K562 (cell line): ENCODE data around the gene OXNAD1. TPM values are rescaled to one million over a fixed set of nuclear protein-coding genes. Genes with fewer than 3 reads are reported as not detected.

Experiments used
- DPF2 ChIP-seq: fragments of 450-650 bp; IDR thresholded peaks from 2 replicates; pipeline ENCODE4 v1.6.1; 2016
- GTF2F1 ChIP-seq: IDR thresholded peaks from 2 replicates; pipeline ENCODE4 v1.6.1; 2011; ENCODE audit warnings: low read depth, low read length, improper control_type of control experiment
- ILK ChIP-seq: fragments of 450-650 bp; IDR thresholded peaks from 2 replicates; pipeline ENCODE4 v1.6.1; 2016; ENCODE audit warnings: missing genetic modification characterization, low read depth, mild to moderate bottlenecking, missing compliant biosample characterization, moderate library complexity, borderline replicate concordance
- JUND ChIP-seq, 2 experiments: IDR thresholded peaks; 2 replicates in 1 of 2; 3 replicates in 1 of 2; pipeline ENCODE4 v1.6.1; 2011; ENCODE audit warnings: borderline replicate concordance in 2 of 2, low read depth in 2 of 2, low read length in 2 of 2, improper control_type of control experiment in 1 of 2, missing biosample characterization in 1 of 2, missing genetic modification characterization in 1 of 2, missing genetic modification reagents in 1 of 2
- MTA3 ChIP-seq: fragments of 450-650 bp; formaldehyde crosslinking; IDR thresholded peaks from 2 replicates; pipeline ENCODE4 v1.6.1; 2017; ENCODE audit warnings: mild to moderate bottlenecking, borderline replicate concordance
- NRF1 ChIP-seq, 2 experiments: fragments of 450-650 bp; IDR thresholded peaks in 1 of 2; conservative IDR thresholded peaks in 1 of 2; 2 replicates each; pipeline ENCODE4 v1.6.1; 2014; ENCODE audit warnings: mild to moderate bottlenecking in 2 of 2
- OTX1 ChIP-seq: fragments of 450-650 bp; formaldehyde crosslinking; IDR thresholded peaks from 2 replicates; pipeline ENCODE4 v1.4.0; 2022; ENCODE audit warnings: mild to moderate bottlenecking
- RCOR1 ChIP-seq, 2 experiments: IDR thresholded peaks; 2 replicates each; pipeline ENCODE4 v1.6.1; 2012; ENCODE audit warnings: low read depth in 2 of 2, low read length in 2 of 2, borderline replicate concordance in 1 of 2, improper control_type of control experiment in 1 of 2
- SNIP1 ChIP-seq: fragments of 450-650 bp; IDR thresholded peaks from 2 replicates; pipeline ENCODE4 v1.7.1; 2017; ENCODE audit warnings: low read depth, mild to moderate bottlenecking
- TARDBP ChIP-seq: fragments of 450-650 bp; IDR thresholded peaks from 2 replicates; pipeline ENCODE4 v1.6.1; 2016
- TCF7 ChIP-seq: sonication (generic); IDR thresholded peaks from 2 replicates; pipeline ENCODE4 v1.6.1; 2016; ENCODE audit warnings: antibody characterized with exemption, borderline replicate concordance
- ZC3H8 ChIP-seq: fragments of 450-650 bp; IDR thresholded peaks from 2 replicates; pipeline ENCODE4 v1.6.1; 2017
- ZNF778 ChIP-seq: fragments of 450-650 bp; formaldehyde crosslinking; IDR thresholded peaks from 2 replicates; pipeline ENCODE4 v1.4.0; 2020; ENCODE audit warnings: mild to moderate bottlenecking, moderate library complexity
- polyA plus RNA-seq, 8 experiments: library from polyadenylated mRNA; depleted of rRNA in 4 of 8; stranded (reverse) in 5 of 8; unstranded in 3 of 8; fragments of >200 nt; fragmentation: Nextera tagmentation in 2 of 8; fragmentation: Illumina TruSeq in 1 of 8; extraction: Ambion mirVana in 2 of 8; extraction: Trizol in 1 of 8; gene quantifications; 2 replicates each; pipeline versions ENCODE4 v1.2.1 to v1.2.3, GENCODE V29; 2011 to 2014; ENCODE audit warnings: inconsistent platforms in 1 of 8, missing spikeins in 1 of 8
- total RNA-seq, 7 experiments: library from RNA; depleted of rRNA in 6 of 7; stranded (reverse); fragments of >200 nt in 6 of 7; fragmentation: Illumina TruSeq in 2 of 7; extraction: Trizol in 2 of 7; gene quantifications; 2 replicates each; pipeline versions ENCODE4 v1.2.1 to v1.2.3, GENCODE V29; 2011 to 2021; ENCODE audit warnings: low replicate concordance in 1 of 7
- TF ChIP-seq, protein P1 (sequence below): sonication (generic); formaldehyde crosslinking; IDR thresholded peaks from 2 replicates; pipeline ENCODE4 v1.8.0; 2023; ENCODE audit warnings: mild to moderate bottlenecking, missing genetic modification reagents
- TF ChIP-seq, protein P2 (sequence below): fragments of 450-650 bp; IDR thresholded peaks from 2 replicates; pipeline ENCODE4 v1.7.1; 2018; ENCODE audit warnings: mild to moderate bottlenecking, low read depth; ENCODE audit not compliant: partially characterized antibody
- TF ChIP-seq, protein P3 (sequence below): IDR thresholded peaks from 2 replicates; pipeline ENCODE4 v1.6.1; 2014; ENCODE audit warnings: antibody characterized with exemption
- TF ChIP-seq, protein P4 (sequence below): sonication (generic); formaldehyde crosslinking; IDR thresholded peaks from 2 replicates; pipeline ENCODE4 v1.8.1; 2022; ENCODE audit warnings: missing genetic modification reagents

OXNAD1 gene
- total and polyA plus RNA-seq, 9 of the 15 experiments (the other 6 are each of a cell fraction or from before 2014, with no cell fraction given) = 12.8 to 44.4 (median 41.1) TPM

DNA sequence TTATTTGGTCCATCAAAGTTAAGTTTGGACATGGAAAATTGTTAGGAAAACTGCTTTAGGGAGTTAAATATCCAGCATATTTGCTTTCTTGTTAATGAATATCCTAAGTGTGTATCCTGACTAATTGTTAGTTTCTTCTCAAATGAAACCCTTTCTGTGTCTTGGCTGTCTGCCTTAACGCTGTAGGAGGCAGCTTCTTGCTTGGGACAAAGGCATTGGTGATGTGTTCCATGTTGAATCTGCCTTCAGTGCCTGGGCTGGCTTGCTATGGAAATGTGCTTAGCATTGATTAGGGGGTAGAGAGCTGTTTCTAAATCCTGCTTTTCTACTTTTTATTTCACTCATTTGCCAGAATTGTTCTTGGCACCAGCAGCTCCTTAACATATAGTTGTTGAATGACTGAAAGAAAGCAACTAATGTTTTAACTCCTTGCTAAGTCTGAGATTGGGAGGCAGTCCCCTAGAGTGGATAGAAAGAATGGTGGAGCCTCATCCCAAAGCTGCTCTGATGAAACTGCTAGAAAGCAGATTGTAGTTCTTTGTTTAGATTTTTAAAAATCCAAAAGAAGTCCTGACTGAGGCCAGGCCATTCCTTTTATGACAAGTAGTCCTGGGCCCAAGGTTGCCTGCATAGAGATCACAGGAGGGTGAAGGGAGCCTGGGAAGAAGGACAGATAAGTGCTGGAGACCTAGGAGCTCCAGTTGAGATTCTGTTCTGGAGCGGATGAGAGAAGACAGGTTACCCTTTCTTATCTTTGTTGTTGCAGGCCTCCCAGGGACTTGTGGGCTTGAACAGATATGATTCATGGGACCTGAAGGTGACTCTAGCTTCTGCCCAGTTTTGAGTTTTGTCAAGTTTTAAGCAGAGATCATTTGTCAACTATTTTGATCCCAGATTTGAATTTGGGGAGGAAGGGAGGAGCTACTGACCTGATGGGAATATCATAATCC is 39.3 kb downstream of the OXNAD1 start (continued):
- TF ChIP-seq, protein P1, sequence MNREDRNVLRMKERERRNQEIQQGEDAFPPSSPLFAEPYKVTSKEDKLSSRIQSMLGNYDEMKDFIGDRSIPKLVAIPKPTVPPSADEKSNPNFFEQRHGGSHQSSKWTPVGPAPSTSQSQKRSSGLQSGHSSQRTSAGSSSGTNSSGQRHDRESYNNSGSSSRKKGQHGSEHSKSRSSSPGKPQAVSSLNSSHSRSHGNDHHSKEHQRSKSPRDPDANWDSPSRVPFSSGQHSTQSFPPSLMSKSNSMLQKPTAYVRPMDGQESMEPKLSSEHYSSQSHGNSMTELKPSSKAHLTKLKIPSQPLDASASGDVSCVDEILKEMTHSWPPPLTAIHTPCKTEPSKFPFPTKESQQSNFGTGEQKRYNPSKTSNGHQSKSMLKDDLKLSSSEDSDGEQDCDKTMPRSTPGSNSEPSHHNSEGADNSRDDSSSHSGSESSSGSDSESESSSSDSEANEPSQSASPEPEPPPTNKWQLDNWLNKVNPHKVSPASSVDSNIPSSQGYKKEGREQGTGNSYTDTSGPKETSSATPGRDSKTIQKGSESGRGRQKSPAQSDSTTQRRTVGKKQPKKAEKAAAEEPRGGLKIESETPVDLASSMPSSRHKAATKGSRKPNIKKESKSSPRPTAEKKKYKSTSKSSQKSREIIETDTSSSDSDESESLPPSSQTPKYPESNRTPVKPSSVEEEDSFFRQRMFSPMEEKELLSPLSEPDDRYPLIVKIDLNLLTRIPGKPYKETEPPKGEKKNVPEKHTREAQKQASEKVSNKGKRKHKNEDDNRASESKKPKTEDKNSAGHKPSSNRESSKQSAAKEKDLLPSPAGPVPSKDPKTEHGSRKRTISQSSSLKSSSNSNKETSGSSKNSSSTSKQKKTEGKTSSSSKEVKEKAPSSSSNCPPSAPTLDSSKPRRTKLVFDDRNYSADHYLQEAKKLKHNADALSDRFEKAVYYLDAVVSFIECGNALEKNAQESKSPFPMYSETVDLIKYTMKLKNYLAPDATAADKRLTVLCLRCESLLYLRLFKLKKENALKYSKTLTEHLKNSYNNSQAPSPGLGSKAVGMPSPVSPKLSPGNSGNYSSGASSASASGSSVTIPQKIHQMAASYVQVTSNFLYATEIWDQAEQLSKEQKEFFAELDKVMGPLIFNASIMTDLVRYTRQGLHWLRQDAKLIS = 0 out of 2 replicates have a peak, but pooled peaks have one; percentile 30
- TF ChIP-seq OTX1 (CRISPR knock-in tag) (no peak), JUND (IDR thresholded peaks at IDR 0.05; ENCODE audit: borderline replicate concordance, low read depth, low read length) (peak; percentile 91), JUND (tag; IDR thresholded peaks at IDR 0.05; ENCODE audit: borderline replicate concordance, low read depth, low read length) (peak; percentile 71; the same call in 2 of the 3 replicates), TCF7 (no peak), RCOR1 (IDR thresholded peaks at IDR 0.05; ENCODE audit: borderline replicate concordance in 1 of 2, low read depth in 2 of 2, low read length in 2 of 2) (peak; percentile 77 to 98; a peak in 3 of 4 replicates), TARDBP (no peak; the same call in 1 of the 2 replicates), ILK (tag) (no peak), ZC3H8 (no peak), NRF1 (conservative IDR thresholded peaks at IDR 0.05 in 1 of 2, IDR thresholded peaks at IDR 0.05 in 1 of 2) (0 out of 4 replicates have a peak, but pooled peaks have one; percentile 16 to 32), ZNF778 (CRISPR knock-in tag) (no peak), DPF2 (peak; percentile 99), GTF2F1 (no peak), MTA3 (peak; percentile 82), SNIP1 (no peak)
- TF ChIP-seq, protein P2, sequence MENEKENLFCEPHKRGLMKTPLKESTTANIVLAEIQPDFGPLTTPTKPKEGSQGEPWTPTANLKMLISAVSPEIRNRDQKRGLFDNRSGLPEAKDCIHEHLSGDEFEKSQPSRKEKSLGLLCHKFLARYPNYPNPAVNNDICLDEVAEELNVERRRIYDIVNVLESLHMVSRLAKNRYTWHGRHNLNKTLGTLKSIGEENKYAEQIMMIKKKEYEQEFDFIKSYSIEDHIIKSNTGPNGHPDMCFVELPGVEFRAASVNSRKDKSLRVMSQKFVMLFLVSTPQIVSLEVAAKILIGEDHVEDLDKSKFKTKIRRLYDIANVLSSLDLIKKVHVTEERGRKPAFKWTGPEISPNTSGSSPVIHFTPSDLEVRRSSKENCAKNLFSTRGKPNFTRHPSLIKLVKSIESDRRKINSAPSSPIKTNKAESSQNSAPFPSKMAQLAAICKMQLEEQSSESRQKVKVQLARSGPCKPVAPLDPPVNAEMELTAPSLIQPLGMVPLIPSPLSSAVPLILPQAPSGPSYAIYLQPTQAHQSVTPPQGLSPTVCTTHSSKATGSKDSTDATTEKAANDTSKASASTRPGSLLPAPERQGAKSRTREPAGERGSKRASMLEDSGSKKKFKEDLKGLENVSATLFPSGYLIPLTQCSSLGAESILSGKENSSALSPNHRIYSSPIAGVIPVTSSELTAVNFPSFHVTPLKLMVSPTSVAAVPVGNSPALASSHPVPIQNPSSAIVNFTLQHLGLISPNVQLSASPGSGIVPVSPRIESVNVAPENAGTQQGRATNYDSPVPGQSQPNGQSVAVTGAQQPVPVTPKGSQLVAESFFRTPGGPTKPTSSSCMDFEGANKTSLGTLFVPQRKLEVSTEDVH = peak; percentile 57
- TF ChIP-seq, protein P3, sequence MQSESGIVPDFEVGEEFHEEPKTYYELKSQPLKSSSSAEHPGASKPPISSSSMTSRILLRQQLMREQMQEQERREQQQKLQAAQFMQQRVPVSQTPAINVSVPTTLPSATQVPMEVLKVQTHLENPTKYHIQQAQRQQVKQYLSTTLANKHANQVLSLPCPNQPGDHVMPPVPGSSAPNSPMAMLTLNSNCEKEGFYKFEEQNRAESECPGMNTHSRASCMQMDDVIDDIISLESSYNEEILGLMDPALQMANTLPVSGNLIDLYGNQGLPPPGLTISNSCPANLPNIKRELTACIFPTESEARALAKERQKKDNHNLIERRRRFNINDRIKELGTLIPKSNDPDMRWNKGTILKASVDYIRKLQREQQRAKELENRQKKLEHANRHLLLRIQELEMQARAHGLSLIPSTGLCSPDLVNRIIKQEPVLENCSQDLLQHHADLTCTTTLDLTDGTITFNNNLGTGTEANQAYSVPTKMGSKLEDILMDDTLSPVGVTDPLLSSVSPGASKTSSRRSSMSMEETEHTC = peak; percentile 90
- TF ChIP-seq, protein P4, sequence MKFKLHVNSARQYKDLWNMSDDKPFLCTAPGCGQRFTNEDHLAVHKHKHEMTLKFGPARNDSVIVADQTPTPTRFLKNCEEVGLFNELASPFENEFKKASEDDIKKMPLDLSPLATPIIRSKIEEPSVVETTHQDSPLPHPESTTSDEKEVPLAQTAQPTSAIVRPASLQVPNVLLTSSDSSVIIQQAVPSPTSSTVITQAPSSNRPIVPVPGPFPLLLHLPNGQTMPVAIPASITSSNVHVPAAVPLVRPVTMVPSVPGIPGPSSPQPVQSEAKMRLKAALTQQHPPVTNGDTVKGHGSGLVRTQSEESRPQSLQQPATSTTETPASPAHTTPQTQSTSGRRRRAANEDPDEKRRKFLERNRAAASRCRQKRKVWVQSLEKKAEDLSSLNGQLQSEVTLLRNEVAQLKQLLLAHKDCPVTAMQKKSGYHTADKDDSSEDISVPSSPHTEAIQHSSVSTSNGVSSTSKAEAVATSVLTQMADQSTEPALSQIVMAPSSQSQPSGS (CRISPR knock-in tag) = no peak
